Rectal smooth muscle tissue (tissue), 1 donor: ENCODE results near the gene ANKRD11.
A peak's percentile ranks its signal among the peaks of the same experiment; 100 is the strongest.
"Not testable (repeated sequence)": the region's sequence is repeated elsewhere in the genome, so short reads cannot be mapped to it uniquely, and the experiment has no call there.

Experiments
- H3K27ac ChIP-seq: one replicate; pipeline ENCODE4 v1.7.0; 2013; ENCODE audit warnings: low read depth, low read length, inconsistent platforms
- H3K27me3 ChIP-seq: one replicate; pipeline ENCODE4 v1.7.0; 2013; ENCODE audit warnings: low read length; ENCODE audit not compliant: control insufficient read depth, insufficient read depth
- H3K36me3 ChIP-seq: one replicate; pipeline ENCODE4 v1.7.0; 2013; ENCODE audit warnings: low read length; ENCODE audit not compliant: control insufficient read depth, insufficient read depth
- H3K4me1 ChIP-seq: one replicate; pipeline ENCODE4 v1.7.0; 2013; ENCODE audit warnings: low read length; ENCODE audit not compliant: control insufficient read depth, insufficient read depth
- H3K4me3 ChIP-seq: one replicate; pipeline ENCODE4 v1.7.0; 2013; ENCODE audit warnings: low read length
- H3K9ac ChIP-seq: one replicate; pipeline ENCODE4 v1.7.0; 2013; ENCODE audit warnings: low read length

The ANKRD11 gene

GRCh38 chr16:89384282-89384681, 106.1 kb downstream of the ANKRD11 start:
- H3K9ac ChIP-seq: no peak overlapping the region
- H3K27me3 ChIP-seq: no peaks in the 10 kb centered on the region
- no peaks in the 10 kb centered on the region for H3K36me3 ChIP-seq
- peaks cover 2% of the 10 kb centered on the region for H3K4me1 ChIP-seq
- H3K4me3 ChIP-seq: no peak overlapping the region
- no peak overlapping the region for H3K27ac ChIP-seq

- peak overlapping the region; percentile 35 for H3K4me3 ChIP-seq
- H3K27me3 ChIP-seq: no peaks in the 10 kb centered on the region
- H3K9ac ChIP-seq: no peak overlapping the region
- no peak overlapping the region for H3K27ac ChIP-seq
- H3K36me3 ChIP-seq: no peaks in the 10 kb centered on the region
- peaks cover 2% of the 10 kb centered on the region for H3K4me1 ChIP-seq
Measured at GRCh38 chr16:89383095-89384003, 107.0 kb downstream of the ANKRD11 start.

GRCh38 chr16:89382555-89382954, 107.8 kb downstream of the ANKRD11 start:
- not testable (repeated sequence) for H3K9ac ChIP-seq, H3K4me1 ChIP-seq, H3K27ac ChIP-seq, H3K36me3 ChIP-seq, H3K27me3 ChIP-seq
- peak overlapping the region; percentile 35 for H3K4me3 ChIP-seq

GRCh38 chr16:89381788-89382187, 108.6 kb downstream of the ANKRD11 start:
- H3K4me3 ChIP-seq: no peak overlapping the region
- no peak overlapping the region for H3K9ac ChIP-seq
- H3K4me1 ChIP-seq: peaks cover 2% of the 10 kb centered on the region
- no peaks in the 10 kb centered on the region for H3K36me3 ChIP-seq
- H3K27me3 ChIP-seq: no peaks in the 10 kb centered on the region
- H3K27ac ChIP-seq: no peak overlapping the region

- no peak overlapping the region for H3K27ac ChIP-seq
- no peak overlapping the region for H3K4me3 ChIP-seq
- H3K27me3 ChIP-seq: no peaks in the 10 kb centered on the region
- H3K36me3 ChIP-seq: no peaks in the 10 kb centered on the region
- peaks cover 2% of the 10 kb centered on the region for H3K4me1 ChIP-seq
- H3K9ac ChIP-seq: no peak overlapping the region
Measured at GRCh38 chr16:89380681-89381080, 109.7 kb downstream of the ANKRD11 start.

GRCh38 chr16:89378947-89379771, 111.2 kb downstream of the ANKRD11 start:
- Histone ChIP-seq H3K4me3 (no peak overlapping the region), H3K36me3 (no peaks in the 10 kb centered on the region), H3K4me1 (peaks cover 5% of the 10 kb centered on the region), H3K27ac (no peak overlapping the region), H3K9ac (no peak overlapping the region), H3K27me3 (no peaks in the 10 kb centered on the region)

- Histone ChIP-seq H3K27me3 (no peaks in the 10 kb centered on the region), H3K4me3 (no peak overlapping the region), H3K27ac (no peak overlapping the region), H3K4me1 (peaks cover 6% of the 10 kb centered on the region), H3K9ac (no peak overlapping the region), H3K36me3 (no peaks in the 10 kb centered on the region)
Measured at GRCh38 chr16:89377453-89377848, 112.9 kb downstream of the ANKRD11 start.

- Histone ChIP-seq H3K27ac (no peak overlapping the region), H3K9ac (no peak overlapping the region), H3K4me1 (peaks cover 6% of the 10 kb centered on the region)
Measured at GRCh38 chr16:89376812-89377452, 113.4 kb downstream of the ANKRD11 start.

GRCh38 chr16:89375686-89376085, 114.7 kb downstream of the ANKRD11 start:
- Histone ChIP-seq H3K36me3 (peaks cover 2% of the 10 kb centered on the region), H3K4me3 (no peak overlapping the region), H3K27me3 (no peaks in the 10 kb centered on the region), H3K27ac (no peak overlapping the region), H3K4me1 (peaks cover 6% of the 10 kb centered on the region), H3K9ac (no peak overlapping the region)

More at GRCh38 chr16:89376812-89377452, 113.4 kb downstream of the ANKRD11 start:
- no peaks in the 10 kb centered on the region for H3K36me3 ChIP-seq
- H3K4me3 ChIP-seq: no peak overlapping the region
- H3K27me3 ChIP-seq: no peaks in the 10 kb centered on the region

GRCh38 chr16:89375021-89375420, 115.3 kb downstream of the ANKRD11 start:
- Histone ChIP-seq H3K4me1 (peaks cover 8% of the 10 kb centered on the region), H3K36me3 (peaks cover 2% of the 10 kb centered on the region), H3K27ac (peak overlapping the region; percentile 34), H3K27me3 (no peaks in the 10 kb centered on the region), H3K4me3 (no peak overlapping the region), H3K9ac (no peak overlapping the region)

- no peaks in the 10 kb centered on the region for H3K27me3 ChIP-seq
- H3K4me3 ChIP-seq: no peak overlapping the region
- peaks cover 13% of the 10 kb centered on the region for H3K4me1 ChIP-seq
- no peak overlapping the region for H3K9ac ChIP-seq
- H3K36me3 ChIP-seq: peaks cover 2% of the 10 kb centered on the region
- H3K27ac ChIP-seq: peak overlapping the region; percentile 34
Measured at GRCh38 chr16:89374393-89374960, 115.9 kb downstream of the ANKRD11 start.
